GM21723 (cell line): ENCODE measurements around the gene SLC9A2.
A peak's percentile ranks its signal among the peaks of the same experiment; 100 is the strongest.

Experiments
- ATAC-seq: cut with Tn5 transposase; IDR thresholded peaks from one replicate; pipeline ENCODE4 v1.9.1; 2021; ENCODE audit warnings: mild to moderate bottlenecking, moderate library complexity; ENCODE audit not compliant: unreplicated experiment

The SLC9A2 gene

GRCh38 chr2:102724016-102724490 lies 104.7 kb downstream of the SLC9A2 start:
- no peak for ATAC-seq

GRCh38 chr2:102724553-102724952 lies 105.2 kb downstream of the SLC9A2 start:
- ATAC-seq: no peak

DNA sequence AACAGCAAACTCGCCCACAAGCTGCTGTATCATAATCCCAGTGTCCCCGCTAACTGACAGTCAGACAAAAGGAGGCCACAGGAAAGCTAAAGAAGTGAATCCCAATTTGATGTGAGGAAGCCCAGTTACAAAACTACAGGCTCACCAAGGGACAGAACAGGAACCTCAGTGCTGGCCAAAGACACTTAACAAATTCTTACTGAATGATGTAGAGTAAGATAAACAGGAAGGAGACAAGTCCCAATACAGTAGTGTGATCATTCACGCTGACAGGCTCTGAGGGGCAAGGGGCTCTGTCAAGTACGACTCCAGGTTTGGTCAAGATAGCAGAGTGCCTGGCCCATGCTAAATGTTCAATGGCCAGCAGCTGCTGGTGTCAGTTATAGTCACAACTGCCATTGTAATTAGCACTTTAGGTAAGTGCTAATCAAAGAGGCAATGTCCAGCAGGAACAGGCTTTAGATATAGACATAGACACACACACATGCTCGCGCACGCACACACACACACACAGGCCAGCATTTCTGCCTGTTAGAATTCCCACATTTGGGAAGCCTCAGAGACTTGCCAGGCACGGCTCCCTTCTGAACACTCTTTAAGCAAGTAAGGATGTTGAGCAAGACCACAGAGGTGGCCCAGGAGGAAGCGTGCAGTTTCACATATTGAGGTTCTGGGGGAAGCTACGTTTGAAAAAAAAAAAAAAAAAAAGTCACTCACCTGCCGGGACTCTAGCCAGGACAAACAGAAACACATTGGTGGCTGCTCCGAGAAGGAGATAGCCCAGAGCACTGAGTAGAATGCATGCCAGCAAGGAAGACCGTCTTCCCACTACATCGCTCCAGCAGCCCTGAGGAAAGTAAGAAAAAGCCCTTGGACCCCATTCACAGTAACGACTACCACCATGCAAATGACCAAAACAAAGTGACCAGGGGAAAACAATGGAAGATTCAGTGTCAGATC lies 107.1 kb downstream of the SLC9A2 start:
- peak; percentile 53 for ATAC-seq

GRCh38 chr2:102735416-102736109 lies 116.2 kb downstream of the SLC9A2 start:
- ATAC-seq: no peak

- peak; percentile 31 for ATAC-seq
Measured at GRCh38 chr2:102736110-102736409, 116.7 kb downstream of the SLC9A2 start.

- peak; percentile 96 for ATAC-seq
Measured at GRCh38 chr2:102736410-102737409, 117.4 kb downstream of the SLC9A2 start.

DNA sequence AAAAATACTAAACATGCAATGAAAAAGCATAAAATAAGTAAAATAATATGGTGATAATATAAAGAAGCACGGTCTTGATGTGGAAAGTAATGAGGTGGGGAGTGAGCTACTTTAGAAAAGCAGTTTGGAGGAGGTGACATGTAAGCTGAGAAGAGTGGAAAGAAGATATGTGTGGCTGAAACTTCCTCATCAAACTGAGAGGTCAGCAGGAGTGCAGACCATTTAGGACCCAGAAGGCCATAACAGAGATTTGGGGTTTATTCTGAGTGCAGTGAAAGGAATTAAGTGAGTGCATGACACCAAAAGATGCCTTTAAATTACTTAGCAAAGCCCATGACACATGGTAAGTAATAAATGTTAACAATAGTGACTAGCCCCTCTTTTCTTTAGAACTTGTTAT lies 118.1 kb downstream of the SLC9A2 start:
- ATAC-seq: peak; percentile 38

GRCh38 chr2:102743259-102743658 lies 123.9 kb downstream of the SLC9A2 start:
- ATAC-seq: no peak

- ATAC-seq: no peak
Measured at GRCh38 chr2:102748107-102748506, 128.8 kb downstream of the SLC9A2 start.

GRCh38 chr2:102749938-102750337 lies 130.6 kb downstream of the SLC9A2 start:
- ATAC-seq: peak; percentile 67

DNA sequence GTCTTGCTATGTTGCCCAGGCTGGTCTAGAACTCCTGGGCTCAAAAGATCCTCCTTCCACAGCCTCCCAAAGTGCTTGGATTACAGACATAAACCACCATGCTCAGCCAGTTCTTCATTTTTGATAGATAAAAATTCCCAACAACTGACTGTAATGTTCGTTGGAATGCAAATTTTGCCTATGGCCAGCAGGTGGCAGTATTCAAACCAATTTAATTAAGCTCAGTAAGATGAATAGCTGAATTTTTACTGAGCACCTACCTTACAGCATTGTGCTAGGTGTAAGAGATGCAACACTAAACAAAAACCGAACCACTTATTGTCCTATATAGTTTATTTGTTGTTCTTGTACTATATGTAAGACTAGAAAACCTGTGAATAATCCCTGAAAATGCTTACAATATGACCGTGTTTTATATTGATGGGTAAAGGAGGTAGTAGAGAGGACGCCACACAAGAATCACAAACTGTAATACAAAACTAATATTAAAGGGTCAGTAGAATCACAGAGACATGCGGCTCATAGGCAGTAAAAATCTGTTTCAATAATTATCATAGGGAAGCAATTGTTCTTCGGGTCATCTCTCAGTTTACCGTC lies 134.3 kb downstream of the SLC9A2 start:
- ATAC-seq: peak; percentile 54

DNA sequence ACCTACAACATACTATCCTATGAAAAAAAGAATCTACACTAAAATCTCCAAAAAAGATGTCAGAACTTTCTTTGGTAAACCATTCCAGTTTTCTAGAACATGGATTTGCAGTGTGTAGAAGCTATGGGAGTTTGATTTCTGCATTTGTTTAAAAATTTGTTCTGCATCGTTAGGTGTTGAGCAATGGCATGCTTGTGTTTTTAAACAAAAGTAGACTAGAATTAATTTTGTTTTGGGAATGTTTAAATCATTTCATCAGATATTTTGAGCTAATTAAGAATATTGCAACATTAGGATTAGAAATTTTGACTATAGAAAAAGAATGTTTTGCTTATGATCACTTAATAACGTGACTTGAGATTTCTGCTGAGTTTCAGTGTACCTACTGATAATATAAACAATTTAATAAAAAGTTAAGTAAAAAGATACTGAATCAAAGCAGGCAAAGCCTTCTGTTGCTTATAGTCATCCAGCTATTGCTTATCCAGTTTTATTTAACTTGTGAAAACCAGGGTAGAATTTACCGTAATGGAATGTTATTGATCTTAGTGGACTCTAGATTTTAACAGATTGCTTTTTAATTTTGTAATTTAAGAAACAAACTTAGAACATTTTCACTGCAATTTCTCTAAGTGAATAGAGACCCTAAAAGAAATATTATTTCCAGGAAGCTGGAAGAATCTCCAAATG lies 135.2 kb downstream of the SLC9A2 start:
- ATAC-seq: no peak

- no peak for ATAC-seq
Measured at GRCh38 chr2:102755284-102755683, 135.9 kb downstream of the SLC9A2 start.

DNA sequence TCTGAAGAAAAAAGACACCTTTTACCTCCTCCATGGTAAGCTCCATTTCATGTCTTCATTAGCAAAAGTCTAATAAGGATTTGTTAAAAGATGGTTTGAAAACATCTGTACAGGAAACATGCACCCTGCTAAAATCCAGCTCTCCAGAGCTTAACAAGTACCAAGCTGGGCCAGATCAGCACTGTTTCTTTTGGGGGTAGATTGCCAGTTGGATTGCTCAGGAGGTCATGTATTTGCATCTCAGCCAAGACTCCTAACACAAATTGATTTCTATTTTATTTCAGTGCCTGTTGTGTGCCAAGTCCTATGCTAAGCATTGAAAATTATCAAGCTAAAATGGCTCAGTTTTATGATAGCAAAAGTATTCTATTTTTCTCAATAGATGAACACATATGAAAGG lies 139.1 kb downstream of the SLC9A2 start:
- no peak for ATAC-seq
